ENCODE measurements around the gene ATP8A2. TPM values are rescaled to one million over a fixed set of nuclear protein-coding genes. Genes with fewer than 3 reads are reported as not detected.
A peak's percentile ranks its signal among the peaks of the same experiment; 100 is the strongest.

Gene ATP8A2
- total and polyA plus RNA-seq, 2 of the 8 experiments (the other 6 are each of a cell fraction or from before 2014, with no cell fraction given): 2.4 to 8.3 TPM

DNA sequence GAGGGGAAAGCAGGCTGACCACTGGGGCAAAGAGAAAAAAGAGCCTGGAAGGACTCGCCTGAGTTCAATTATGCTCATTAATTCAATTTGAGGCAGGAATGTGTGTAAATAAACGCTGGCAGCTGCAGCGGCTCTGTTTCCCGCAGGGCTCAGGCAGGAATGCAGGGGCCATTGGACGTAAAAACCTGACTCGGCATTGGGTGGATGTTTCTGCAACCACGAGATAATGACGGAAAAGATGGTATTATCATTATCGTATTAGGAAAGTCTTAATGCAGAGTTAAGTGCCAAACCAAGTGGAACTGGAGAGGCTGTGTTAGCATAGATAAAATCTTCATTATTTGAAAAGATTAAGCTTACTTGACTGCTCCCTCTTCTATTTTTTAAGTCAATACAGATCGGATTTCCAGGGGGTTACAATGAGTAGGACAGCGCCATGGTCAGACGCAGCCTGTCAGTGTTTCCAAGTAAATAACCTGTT is 510.2 kb downstream of the ATP8A2 start:
- 0 out of 2 replicates have a peak overlapping the region, but pooled peaks have one; percentile 53 for H2BK12ac ChIP-seq (ENCODE audit: low read depth, low read length)
- no peak for FAIRE-seq
- H3K23me2 ChIP-seq (ENCODE audit: low read depth, low read length): no peaks in the 10 kb centered on the region
- no peaks in the 10 kb centered on the region; the same call in 1 of the 2 replicates for H3K79me1 ChIP-seq (ENCODE audit: low read depth, low read length)
- no peaks in the 10 kb centered on the region for H3K9me3 ChIP-seq (ENCODE audit: insufficient read depth in 2 of 2, low read depth in 1 of 2, low read length in 1 of 2)
- H2BK5ac ChIP-seq (ENCODE audit: low read depth, low read length): no peak overlapping the region
- no peaks in the 10 kb centered on the region for H3K27me3 ChIP-seq (replicated peaks in 1 of 4; ENCODE audit: control insufficient read depth in 3 of 4, extremely low read depth in 1 of 4, insufficient read depth in 3 of 4, low read length in 3 of 4)
- H3K36me3 ChIP-seq (ENCODE audit: control insufficient read depth in 2 of 4, insufficient read depth in 4 of 4, low read length in 3 of 4): no peaks in the 10 kb centered on the region
- WGBS, 2 experiments (ENCODE audit: extremely low coverage in 1 of 2, insufficient coverage in 1 of 2, insufficient read length in 1 of 2, insufficient replicate concordance in 2 of 2, low coverage in 1 of 2, low lambda C conversion rate in 2 of 2, missing lambda C conversion rate in 1 of 2): 64% methylated on average over 12 of the region's 12 CpGs; no CpG with 5 or more reads in 1 of the 2 experiments
- H2BK120ac ChIP-seq (replicated peaks; ENCODE audit: low read depth, low read length): no peak overlapping the region
- POLR2A ChIA-PET (ENCODE audit: partially characterized antibody): no interaction called here
- no peak overlapping the region for H2AK5ac ChIP-seq (ENCODE audit: low read depth, low read length)
- H3K9ac ChIP-seq (replicated peaks in 1 of 4; ENCODE audit: extremely low read depth in 1 of 4, low read depth in 3 of 4, low read length in 3 of 4): no peak overlapping the region
- no peak overlapping the region for H3K4me3 ChIP-seq (ENCODE audit: extremely low read depth in 1 of 4, insufficient read depth in 2 of 4, low read depth in 3 of 4, low read length in 4 of 4)
- peaks cover 2 to 16% (median 4%) of the 10 kb centered on the region in 4 experiments; a peak in 6 of 7 replicates for H3K4me1 ChIP-seq (replicated peaks in 1 of 4; ENCODE audit: control insufficient read depth in 3 of 4, insufficient read depth in 4 of 4, low read length in 3 of 4)
- no peak overlapping the region for H4K8ac ChIP-seq (ENCODE audit: extremely low read depth, insufficient read depth, low read length)
- H3K18ac ChIP-seq (ENCODE audit: extremely low read depth, low read length): no peak overlapping the region
- no peak overlapping the region for H3K23ac ChIP-seq (ENCODE audit: insufficient read length)
- H4K91ac ChIP-seq (replicated peaks; ENCODE audit: insufficient read length, low read length): no peak overlapping the region
- H2BK15ac ChIP-seq (ENCODE audit: low read length): no peak overlapping the region
- CTCF ChIA-PET (ENCODE audit: partially characterized antibody): interaction anchor here (1.0 to 2.7 kb wide), 3 partner anchors 26 to 54 kb away, joined by 3 to 7 read pairs (median 3); no protein-coding TSS in a partner anchor
- H3K4ac ChIP-seq (replicated peaks; ENCODE audit: insufficient read length, low read depth, low read length): no peak overlapping the region
- H2BK20ac ChIP-seq (ENCODE audit: low read length): no peak overlapping the region
- H3K14ac ChIP-seq (ENCODE audit: insufficient read length): no peak overlapping the region
- H3K79me2 ChIP-seq (ENCODE audit: control insufficient read depth in 1 of 2, insufficient read depth in 2 of 2, low read length in 2 of 2): no peaks in the 10 kb centered on the region
- peak overlapping the region in 1 of 2 experiments; percentile 3; a peak in 1 of 4 replicates for H3K4me2 ChIP-seq (ENCODE audit: insufficient read depth in 1 of 2, low read depth in 2 of 2, low read length in 2 of 2)
- 0 out of 2 replicates have a peak overlapping the region, but pooled peaks have one; percentile 10 for H2AFZ ChIP-seq (ENCODE audit: low read length)
- H4K20me1 ChIP-seq (replicated peaks in 1 of 2; ENCODE audit: control insufficient read depth in 1 of 2, insufficient read depth in 2 of 2, low read length in 2 of 2): no peaks in the 10 kb centered on the region
- H3K27ac ChIP-seq (ENCODE audit: low read depth, low read length): no peak overlapping the region
- no peak for DNase-seq (ENCODE audit: low read depth in 1 of 2, low spot score in 2 of 2)
- H4K5ac ChIP-seq (ENCODE audit: insufficient read length, low read depth, low read length): no peak overlapping the region
- H3K56ac ChIP-seq (replicated peaks; ENCODE audit: insufficient read length, low read depth, low read length): no peak overlapping the region
- TF ChIP-seq KDM4A (IDR thresholded peaks at IDR 0.05; ENCODE audit: low read depth, low read length, severe bottlenecking): no peak
- TF ChIP-seq CHD2 (IDR thresholded peaks at IDR 0.05; ENCODE audit: low read length): no peak
- TF ChIP-seq TEAD4 (IDR thresholded peaks at IDR 0.05; ENCODE audit: low read depth, low read length): peak; percentile 83; the same call in 1 of the 2 replicates
- TF ChIP-seq YY1 (IDR thresholded peaks at IDR 0.05; ENCODE audit: low read depth, low read length): no peak
- TF ChIP-seq BCL11A (IDR thresholded peaks at IDR 0.05; ENCODE audit: low read depth in 2 of 2, low read length in 2 of 2): no peak
- peak; percentile 68; the same call in 1 of the 2 replicates for TF ChIP-seq MAFK (IDR thresholded peaks at IDR 0.05; ENCODE audit: low read depth, low read length)
- TF ChIP-seq, protein P1, sequence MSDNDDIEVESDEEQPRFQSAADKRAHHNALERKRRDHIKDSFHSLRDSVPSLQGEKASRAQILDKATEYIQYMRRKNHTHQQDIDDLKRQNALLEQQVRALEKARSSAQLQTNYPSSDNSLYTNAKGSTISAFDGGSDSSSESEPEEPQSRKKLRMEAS (IDR thresholded peaks at IDR 0.05): no peak
- TF ChIP-seq BACH1 (IDR thresholded peaks at IDR 0.05; ENCODE audit: low read length): peak; percentile 64
- TF ChIP-seq ASH2L (IDR thresholded peaks at IDR 0.05; ENCODE audit: low read length): no peak
- TF ChIP-seq, protein P2, sequence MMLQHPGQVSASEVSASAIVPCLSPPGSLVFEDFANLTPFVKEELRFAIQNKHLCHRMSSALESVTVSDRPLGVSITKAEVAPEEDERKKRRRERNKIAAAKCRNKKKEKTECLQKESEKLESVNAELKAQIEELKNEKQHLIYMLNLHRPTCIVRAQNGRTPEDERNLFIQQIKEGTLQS (IDR thresholded peaks at IDR 0.05; ENCODE audit: insufficient read depth, low read depth, low read length): no peak
- no peak for TF ChIP-seq FOSL1 (IDR thresholded peaks at IDR 0.05; ENCODE audit: insufficient read depth, low read depth, low read length)
- TF ChIP-seq EP300 (IDR thresholded peaks at IDR 0.05; ENCODE audit: borderline replicate concordance in 1 of 2, low read depth in 2 of 2, low read length in 2 of 2): no peak
- TF ChIP-seq PHF8 (conservative IDR thresholded peaks at IDR 0.05; ENCODE audit: low read depth, low read length): no peak

Data from H1 (cell line).